Measurements from ENCODE around the gene KCNK6.

Gene KCNK6

GRCh38 chr19:38319421-38320258 is at the start of gene KCNK6:
KCNK6 (plus strand) TSS chr19:38319845; CDS start chr19:38319951, 106 bp downstream.
- Histone ChIP-seq H3K4me3 (replicated peaks; ENCODE audit: low read depth, low read length) (peak within 1 kb of the TSS; percentile 64), H3K27me3 (replicated peaks; ENCODE audit: control insufficient read depth, insufficient read depth, low read length) (no peaks in the 10 kb centered on the region; the same call in 1 of the 2 replicates), H3K36me3 (ENCODE audit: control insufficient read depth, insufficient read depth, low read length) (no peaks in the 10 kb centered on the region)
- TF ChIP-seq CTCF (IDR thresholded peaks at IDR 0.05; ENCODE audit: insufficient read depth, low read length, poor library complexity, severe bottlenecking) = no peak
- DNase-seq (ENCODE audit: extremely low read depth, insufficient read length) = peak; percentile 31

GRCh38 chr19:38270587-38271167 is 49.0 kb upstream of the KCNK6 start:
- no peak for DNase-seq (ENCODE audit: extremely low read depth, insufficient read length)
- Histone ChIP-seq H3K27me3 (replicated peaks; ENCODE audit: control insufficient read depth, insufficient read depth, low read length) (no peaks in the 10 kb centered on the region), H3K36me3 (ENCODE audit: control insufficient read depth, insufficient read depth, low read length) (no peaks in the 10 kb centered on the region), H3K4me3 (replicated peaks; ENCODE audit: low read depth, low read length) (no peak overlapping the region)
- no peak for TF ChIP-seq CTCF (IDR thresholded peaks at IDR 0.05; ENCODE audit: insufficient read depth, low read length, poor library complexity, severe bottlenecking)

GRCh38 chr19:38273499-38273898 is 46.1 kb upstream of the KCNK6 start:
- no peak for DNase-seq (ENCODE audit: extremely low read depth, insufficient read length)
- no peak overlapping the region for H3K4me3 ChIP-seq (replicated peaks; ENCODE audit: low read depth, low read length)
- H3K36me3 ChIP-seq (ENCODE audit: control insufficient read depth, insufficient read depth, low read length) = no peaks in the 10 kb centered on the region
- H3K27me3 ChIP-seq (replicated peaks; ENCODE audit: control insufficient read depth, insufficient read depth, low read length) = no peaks in the 10 kb centered on the region
- no peak for TF ChIP-seq CTCF (IDR thresholded peaks at IDR 0.05; ENCODE audit: insufficient read depth, low read length, poor library complexity, severe bottlenecking)

- Histone ChIP-seq H3K36me3 (ENCODE audit: control insufficient read depth, insufficient read depth, low read length) (no peaks in the 10 kb centered on the region), H3K4me3 (replicated peaks; ENCODE audit: low read depth, low read length) (no peak overlapping the region), H3K27me3 (replicated peaks; ENCODE audit: control insufficient read depth, insufficient read depth, low read length) (no peaks in the 10 kb centered on the region)
- no peak for DNase-seq (ENCODE audit: extremely low read depth, insufficient read length)
- no peak for TF ChIP-seq CTCF (IDR thresholded peaks at IDR 0.05; ENCODE audit: insufficient read depth, low read length, poor library complexity, severe bottlenecking)
Observed at GRCh38 chr19:38274739-38275138, 44.9 kb upstream of the KCNK6 start.

- Histone ChIP-seq H3K27me3 (replicated peaks; ENCODE audit: control insufficient read depth, insufficient read depth, low read length) (no peaks in the 10 kb centered on the region), H3K4me3 (replicated peaks; ENCODE audit: low read depth, low read length) (no peak overlapping the region), H3K36me3 (ENCODE audit: control insufficient read depth, insufficient read depth, low read length) (no peaks in the 10 kb centered on the region)
- TF ChIP-seq CTCF (IDR thresholded peaks at IDR 0.05; ENCODE audit: insufficient read depth, low read length, poor library complexity, severe bottlenecking) = no peak
- no peak for DNase-seq (ENCODE audit: extremely low read depth, insufficient read length)
Observed at GRCh38 chr19:38276942-38277517, 42.6 kb upstream of the KCNK6 start.

Data from GM06990 (cell line).